GM21381 (cell line): Measurements from ENCODE around the gene MBOAT7.
"Not testable (repeated sequence)": the region's sequence is repeated elsewhere in the genome, so short reads cannot be mapped to it uniquely, and the experiment has no call there.

Experiments
- ATAC-seq: cut with Tn5 transposase; IDR thresholded peaks from one replicate; pipeline ENCODE4 v1.9.1; 2021; ENCODE audit warnings: mild to moderate bottlenecking, moderate library complexity; ENCODE audit not compliant: unreplicated experiment

The MBOAT7 gene

DNA sequence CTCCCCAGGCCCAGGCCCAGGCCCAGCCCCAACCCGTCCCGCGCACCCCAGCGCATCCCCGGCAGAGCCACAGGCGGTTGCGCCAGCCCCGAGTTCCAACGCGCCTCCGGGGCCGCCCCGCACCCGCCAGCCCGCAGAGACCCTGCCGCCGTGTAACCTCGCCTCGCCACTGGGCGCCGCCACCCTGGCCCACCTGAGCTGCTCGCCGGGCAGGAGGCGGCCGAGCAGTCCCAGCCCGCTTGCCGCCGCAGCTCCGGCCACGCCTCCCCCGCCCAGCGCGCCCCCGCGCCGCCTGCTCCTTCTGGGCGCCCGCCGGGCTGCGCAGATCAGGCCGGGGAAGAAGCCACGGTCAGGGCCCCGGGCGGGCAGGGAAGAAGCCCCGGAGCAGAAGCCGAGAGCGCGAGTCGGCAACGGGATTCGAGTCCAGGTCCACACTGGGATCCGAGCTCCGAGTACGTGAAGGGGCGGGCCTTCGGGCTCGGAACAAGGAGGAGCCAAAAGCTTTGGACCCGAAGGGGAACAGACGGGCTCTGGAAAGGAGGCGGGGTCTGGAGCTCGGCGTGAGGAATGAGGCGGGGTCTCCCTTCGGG is at the start of gene MBOAT7:
Gene MBOAT7, minus strand, starts transcription at position 436 of the 590 bp plus-strand sequence. CDS start 1,072 bp downstream, outside the sequence.
- ATAC-seq = peak; percentile 18

DNA sequence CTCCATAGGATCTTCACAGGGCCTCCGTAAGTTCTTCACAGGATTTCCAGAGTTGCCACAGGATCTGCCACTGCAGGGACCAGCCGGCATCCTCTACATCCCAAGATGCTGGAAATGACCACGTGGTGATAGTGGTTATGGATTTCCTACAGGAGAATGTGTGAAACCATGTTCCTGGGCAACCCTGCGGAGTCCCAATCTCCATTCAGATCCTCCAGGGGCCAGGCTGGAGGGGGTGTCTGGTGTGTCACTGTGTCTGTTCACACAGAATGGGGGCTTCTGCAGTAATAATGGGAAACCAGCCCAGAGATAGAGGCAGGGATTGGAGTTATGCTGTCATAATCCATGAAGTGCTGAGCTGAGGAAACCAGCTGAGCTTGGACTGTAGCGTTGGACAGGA is 44.6 kb upstream of the MBOAT7 start:
- ATAC-seq = no peak

DNA sequence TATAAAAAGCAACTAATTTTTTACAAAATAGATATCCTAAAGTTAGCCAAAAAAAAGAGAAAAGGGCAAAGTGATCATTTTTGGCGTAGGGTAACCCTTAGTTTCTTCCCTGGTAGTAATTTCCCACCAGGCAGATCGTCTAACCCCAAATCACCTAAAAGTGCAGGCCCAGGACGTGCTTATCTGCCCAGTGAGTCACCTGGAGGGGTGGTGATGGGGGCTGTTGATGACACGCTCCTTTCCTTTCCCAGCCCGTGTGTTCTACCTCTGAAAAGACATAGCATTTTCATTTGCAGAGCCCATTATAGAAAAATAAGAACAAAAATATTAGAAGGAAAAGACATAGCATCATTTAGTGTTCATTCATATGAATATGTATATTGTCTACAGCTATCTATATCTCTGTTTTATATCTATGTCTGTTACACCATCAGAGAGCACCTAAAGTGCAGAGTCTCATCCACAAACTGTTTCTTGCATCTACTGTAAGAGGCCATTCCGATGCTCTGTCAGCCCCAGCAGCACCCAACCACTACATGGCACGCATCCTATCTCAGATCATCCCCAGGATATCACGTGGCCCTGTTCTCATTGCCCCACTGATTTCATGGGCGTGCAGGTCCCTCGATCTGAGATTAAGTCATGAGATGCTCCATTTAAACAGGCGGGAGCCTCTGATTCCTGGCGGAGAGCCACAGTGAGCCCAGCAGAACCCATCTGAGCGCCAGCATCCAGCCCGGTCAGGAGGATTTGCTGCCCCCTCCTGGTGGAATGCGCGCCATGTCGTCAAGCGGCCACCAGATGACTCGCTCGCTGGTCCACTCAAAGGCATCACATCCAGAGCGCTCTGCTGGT is 41.9 kb upstream of the MBOAT7 start:
- ATAC-seq = peak; percentile 74

DNA sequence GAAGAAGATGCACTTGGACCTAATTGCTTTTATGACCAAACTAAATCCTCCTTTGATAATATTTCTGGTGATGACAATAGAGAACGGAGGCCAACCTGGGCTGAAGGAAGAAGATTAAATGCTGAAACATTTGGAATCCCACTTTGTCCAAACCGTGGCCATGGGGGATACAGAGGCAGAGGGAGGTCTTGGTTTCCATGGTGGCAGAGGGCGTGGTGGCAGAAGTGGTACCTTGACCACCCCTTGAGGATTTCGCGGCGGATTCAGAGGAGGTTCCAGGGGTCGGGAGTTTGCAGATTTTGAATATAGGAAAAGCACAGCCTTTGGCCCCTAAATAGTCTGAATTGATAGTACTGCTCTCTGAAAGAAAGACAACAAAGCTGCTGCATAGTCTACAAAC is 40.7 kb upstream of the MBOAT7 start:
- ATAC-seq = no peak

DNA sequence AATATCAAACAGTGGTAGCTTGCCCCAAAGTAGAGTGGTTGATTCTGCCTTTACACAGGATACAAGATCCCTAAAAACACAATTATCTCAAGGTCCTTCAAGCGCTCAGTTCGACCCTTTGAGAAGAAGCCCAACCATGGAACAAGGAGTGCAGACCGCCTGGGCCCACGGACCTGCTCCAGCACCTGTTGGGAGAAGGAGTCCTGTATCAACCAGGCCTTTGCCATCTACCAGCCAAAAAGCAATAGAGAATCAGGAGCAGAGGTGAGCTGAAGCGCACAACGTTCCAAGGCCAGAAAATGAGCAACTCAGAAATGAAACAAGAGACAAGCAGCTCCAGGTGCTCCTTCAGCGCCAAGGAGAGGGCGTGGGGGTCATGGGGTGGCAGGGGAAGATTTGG is 39.8 kb upstream of the MBOAT7 start:
- ATAC-seq = no peak

DNA sequence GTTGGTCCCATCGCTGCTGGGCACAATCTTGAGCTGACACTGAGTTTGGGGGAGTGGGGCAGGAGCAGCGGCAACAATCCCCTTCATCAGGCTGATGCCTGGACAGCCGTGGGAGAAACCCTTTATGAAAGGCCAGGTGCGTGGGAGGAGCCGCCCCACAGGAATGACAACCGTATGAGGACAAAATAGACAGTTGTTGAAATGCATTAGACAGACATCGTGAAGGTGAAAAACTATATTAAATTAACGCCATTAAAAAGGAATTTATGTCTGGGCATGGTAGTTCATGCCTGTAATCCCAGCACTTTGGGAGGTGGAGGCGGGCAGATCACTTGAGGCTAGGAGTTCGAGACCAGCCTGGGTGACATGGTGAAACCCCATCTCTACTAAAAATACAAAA is 35.2 kb upstream of the MBOAT7 start:
- not testable (repeated sequence) for ATAC-seq

DNA sequence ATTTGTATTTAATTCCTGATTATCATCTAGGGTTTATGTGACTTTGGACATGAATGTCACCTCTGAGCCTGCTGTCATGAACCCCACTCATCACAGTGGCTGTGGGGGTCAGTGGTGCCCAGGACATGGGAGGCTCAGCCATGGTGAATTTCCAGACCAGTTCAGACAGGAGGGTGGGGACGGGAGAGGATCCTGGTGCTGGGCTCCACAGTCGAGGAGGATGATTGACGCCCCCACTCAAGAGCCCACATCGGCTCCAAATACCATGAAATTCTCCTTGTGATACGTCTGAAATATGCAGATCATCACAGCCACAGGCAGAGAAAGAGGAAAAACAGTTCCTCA is 34.5 kb upstream of the MBOAT7 start:
- ATAC-seq = not testable (repeated sequence)

DNA sequence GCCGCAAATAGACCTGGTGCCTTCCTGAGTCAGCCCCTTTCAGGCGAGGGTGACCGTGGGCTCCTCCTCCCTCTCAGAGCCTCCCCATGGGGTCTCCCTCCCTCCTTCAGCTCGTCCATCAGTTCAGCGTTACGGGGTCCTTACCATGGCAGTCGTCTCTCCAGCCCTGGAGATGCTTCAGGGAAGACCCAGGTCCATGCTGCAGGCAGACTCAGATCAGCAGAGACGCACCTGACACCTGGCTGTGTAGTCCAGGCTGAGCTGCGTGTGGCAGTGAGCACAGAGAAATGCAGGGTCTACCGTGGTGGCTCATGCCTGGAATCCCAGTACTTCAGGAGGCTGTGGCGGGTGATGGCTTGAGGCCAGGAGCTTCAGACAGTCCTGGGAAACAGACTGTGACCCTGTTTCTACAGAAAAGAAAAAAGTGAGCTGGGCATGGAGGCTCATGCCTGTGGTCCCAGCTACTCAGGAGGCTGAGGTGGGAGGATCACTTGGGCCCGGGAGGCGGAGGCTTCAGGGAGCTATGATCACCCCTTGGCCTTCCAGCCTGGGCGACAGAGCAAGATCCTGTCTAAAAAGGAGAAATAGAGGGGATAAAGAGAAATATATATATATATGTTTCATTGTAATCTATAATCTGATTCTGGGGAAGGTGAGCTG is 34.0 kb upstream of the MBOAT7 start:
- not testable (repeated sequence) for ATAC-seq

DNA sequence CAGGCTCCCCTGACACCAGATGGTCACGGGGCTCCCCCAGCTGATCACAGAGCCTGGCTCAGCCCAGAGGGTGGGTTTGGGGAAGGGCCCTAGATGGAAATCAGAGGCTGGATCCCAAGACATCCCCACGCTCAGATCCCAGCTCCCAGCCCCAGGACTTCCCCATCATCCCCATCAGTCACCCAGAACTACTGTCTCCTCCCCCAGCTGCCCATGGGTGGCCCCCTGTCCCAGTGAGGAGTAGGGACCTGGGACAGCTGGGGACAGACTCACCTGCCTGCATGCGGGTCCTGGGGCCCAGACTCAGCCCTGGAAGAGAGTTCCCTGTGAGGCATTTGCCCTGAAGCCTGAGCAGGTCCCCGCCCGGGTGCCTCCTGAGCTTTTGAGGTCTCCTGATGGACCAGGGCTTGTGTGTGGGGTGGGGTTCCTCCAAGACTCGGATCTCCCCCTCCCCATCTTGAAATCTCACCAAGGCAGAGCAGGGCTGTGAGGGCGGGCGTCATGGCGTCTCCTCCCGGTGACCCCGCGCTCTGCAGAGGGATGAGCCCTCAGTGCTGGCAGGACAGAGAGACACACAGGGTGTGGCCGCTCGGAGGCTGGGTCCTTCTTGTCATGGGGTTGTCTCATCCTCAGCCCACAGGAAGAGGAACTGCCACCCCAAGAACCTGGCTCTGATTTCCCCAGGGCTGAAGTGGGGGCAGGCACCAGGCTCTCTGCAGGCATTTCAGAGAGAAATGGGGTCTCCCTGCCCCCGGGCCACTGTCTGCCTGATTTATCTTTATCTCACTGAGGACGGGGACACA is 33.3 kb upstream of the MBOAT7 start, which contains the start of gene LILRB3:
Gene LILRB3, minus strand, starts transcription at position 534 of the 803 bp plus-strand sequence. Its CDS starts 31 bp downstream, at position 503.
- ATAC-seq = not testable (repeated sequence)

- ATAC-seq = not testable (repeated sequence)
These were observed 32.6 kb upstream of the MBOAT7 start for GRCh38 chr19:54221947-54222346.

DNA sequence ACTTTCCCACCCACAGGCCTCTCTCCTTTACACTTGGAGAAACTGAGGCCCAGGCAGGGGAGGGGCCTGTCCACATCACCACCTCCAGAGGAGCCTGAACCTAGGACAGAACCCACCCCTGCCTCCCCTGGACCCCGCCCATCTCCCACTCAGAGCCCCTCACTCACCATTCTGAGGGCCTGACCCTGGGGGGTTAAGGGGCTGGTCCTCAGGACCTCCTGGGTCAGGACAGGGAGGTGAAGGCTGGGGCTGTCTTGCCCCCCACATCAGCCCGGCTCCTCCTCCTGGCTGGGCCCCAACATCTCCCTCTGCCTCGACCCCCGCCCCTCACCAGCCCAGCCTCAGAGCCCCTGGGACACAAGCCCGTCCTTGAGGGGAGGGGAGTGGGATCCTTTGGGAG is 30.3 kb upstream of the MBOAT7 start:
- ATAC-seq = not testable (repeated sequence)

DNA sequence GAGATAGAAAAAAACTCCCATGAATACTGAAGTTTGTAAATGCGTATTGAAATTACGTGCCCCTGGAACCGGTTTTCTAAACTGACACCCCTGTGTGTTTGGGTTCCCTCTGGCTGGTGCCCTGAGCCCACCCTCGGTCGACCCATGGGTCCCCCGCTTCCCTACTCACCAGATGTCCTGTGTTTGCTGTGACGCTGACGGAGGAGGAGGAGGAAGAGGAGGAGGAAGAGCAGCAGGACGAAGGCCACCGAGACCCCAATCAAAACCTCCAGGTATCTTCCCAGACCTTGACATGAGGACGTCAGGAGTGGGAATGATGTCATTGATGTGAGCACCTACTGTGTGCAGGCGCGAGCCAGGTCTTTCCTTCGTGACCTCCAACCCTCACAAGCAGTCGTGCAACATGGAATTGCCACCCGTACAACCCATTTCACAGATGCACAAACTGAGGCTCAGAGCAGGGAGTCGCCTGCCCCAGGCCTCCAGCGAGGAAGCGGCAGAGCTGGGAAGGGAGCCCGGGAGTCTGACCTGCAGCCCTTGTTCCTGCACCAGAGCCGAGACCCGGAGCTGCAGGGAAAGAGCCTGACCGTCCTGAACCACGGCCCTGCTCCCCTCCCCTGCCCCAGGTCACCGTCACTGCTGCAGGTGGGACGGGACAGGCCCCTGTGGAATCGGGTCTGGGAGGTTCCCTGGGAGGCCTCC is 29.7 kb upstream of the MBOAT7 start:
- no peak for ATAC-seq

DNA sequence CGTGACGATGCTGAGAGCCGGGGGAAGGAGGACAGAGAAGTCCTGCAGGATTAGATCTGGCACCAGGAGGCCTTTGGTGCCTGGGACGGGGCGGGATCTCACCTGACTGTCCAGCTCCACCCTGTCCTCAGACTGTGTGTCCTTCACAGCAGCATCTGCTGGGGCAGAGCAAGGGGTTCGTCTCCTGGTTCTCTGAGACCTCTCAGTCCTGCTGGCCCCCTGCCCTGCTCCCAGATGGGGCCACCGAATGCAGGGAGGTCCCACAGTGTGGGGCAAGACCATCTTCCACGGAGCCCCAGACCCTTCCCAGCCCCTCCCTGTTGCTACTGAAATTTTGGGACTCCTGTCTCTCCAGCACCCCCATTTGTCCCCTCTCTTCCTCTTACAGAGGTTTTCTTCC is 28.9 kb upstream of the MBOAT7 start:
- no peak for ATAC-seq

DNA sequence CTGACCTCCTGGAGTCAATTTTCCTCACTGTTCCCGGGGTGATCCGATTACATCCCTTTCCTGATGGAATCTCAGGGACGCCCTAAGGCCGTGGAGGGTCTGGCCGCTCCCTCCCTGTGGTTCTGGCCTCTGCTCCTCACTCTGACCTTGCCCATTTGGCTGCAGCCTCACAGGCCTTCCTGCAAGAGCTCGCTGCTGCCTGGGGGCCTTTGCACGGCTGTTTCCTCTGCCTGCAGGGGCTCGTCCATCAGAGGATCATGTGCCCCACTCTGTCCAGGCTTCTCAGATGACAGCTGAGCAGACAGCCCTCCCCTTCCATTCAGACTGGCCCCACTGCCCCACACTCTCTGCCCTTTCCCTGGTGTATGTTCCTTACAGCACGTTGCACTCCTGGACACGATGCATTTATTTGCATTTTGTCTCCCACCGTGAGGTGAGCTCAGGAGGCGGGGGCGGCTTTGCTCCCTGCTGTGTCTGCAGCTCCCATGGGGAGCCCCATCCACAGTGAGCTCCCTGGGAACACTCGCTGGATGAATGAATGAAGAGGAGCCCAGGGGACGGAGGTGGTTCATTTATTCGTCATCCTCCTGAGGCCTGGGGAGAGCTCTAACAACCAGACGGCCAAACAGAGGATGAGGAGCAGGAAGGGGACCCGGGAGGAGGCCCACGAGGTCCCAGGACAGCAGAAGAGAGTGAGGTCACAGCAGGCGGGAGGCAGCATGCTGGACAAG is 28.3 kb upstream of the MBOAT7 start:
- ATAC-seq = not testable (repeated sequence)

DNA sequence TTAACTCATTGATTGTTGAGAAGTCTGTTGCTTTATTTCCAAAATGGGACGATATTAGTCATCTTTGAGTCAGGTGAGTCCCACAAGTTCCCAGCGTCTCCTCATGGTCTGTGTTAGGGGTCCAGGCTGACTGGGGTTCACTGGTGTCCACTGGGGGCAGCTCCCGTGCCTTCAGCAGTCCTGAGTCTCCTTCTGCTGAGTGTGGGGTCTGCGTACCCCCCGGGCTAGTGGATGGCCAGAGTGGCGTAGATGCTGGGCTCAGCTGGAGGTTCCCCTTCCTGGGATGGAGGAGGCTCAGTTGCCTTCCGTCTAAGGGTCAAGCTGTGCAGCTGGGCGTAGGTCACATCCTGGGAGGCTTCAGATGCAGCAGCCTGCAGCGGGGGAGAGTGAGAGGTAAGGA is 27.5 kb upstream of the MBOAT7 start:
- no peak for ATAC-seq

- not testable (repeated sequence) for ATAC-seq
These were observed 25.4 kb upstream of the MBOAT7 start for GRCh38 chr19:54214734-54215133.

DNA sequence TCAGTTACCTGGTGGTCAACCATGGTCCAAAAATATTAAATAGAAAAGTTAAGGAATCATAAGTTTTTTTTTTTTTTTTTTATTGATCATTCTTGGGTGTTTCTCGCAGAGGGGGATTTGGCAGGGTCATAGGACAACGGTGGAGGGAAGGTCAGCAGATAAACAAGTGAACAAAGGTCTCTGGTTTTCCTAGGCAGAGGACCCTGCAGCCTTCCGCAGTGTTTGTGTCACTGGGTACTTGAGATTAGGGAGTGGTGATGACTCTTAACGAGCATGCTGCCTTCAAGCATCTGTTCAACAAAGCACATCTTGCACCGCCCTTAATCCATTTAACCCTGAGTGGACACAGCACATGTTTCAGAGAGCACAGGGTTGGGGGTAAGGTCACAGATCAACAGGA is 24.8 kb upstream of the MBOAT7 start:
- not testable (repeated sequence) for ATAC-seq

- no peak for ATAC-seq
These were observed 21.9 kb upstream of the MBOAT7 start for GRCh38 chr19:54211235-54211634.

GRCh38 chr19:54209811-54210494 is 20.6 kb upstream of the MBOAT7 start:
- ATAC-seq = no peak
